ENCODE data around the gene ICE2.

DNA sequence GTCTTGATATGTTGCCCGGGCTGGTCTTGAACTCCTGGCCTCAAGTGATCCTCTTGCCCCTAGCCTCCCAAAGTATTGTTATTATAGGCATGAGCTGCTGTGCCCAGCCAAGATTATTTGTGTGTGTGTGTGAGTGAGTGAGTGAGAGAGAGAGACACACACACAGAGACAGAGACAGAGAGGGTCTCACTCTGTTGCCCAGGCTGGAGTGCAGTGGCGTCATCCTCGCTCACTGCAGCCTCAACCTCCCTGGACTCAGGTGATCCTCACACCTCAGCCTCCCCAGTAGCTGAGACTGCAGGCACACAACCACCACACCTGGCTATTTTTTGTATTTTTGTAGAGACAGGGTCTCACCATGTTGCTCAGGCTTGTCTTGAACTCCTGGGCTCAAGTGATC lies 5.8 kb downstream of the ICE2 start:
- TF ChIP-seq, protein P1, sequence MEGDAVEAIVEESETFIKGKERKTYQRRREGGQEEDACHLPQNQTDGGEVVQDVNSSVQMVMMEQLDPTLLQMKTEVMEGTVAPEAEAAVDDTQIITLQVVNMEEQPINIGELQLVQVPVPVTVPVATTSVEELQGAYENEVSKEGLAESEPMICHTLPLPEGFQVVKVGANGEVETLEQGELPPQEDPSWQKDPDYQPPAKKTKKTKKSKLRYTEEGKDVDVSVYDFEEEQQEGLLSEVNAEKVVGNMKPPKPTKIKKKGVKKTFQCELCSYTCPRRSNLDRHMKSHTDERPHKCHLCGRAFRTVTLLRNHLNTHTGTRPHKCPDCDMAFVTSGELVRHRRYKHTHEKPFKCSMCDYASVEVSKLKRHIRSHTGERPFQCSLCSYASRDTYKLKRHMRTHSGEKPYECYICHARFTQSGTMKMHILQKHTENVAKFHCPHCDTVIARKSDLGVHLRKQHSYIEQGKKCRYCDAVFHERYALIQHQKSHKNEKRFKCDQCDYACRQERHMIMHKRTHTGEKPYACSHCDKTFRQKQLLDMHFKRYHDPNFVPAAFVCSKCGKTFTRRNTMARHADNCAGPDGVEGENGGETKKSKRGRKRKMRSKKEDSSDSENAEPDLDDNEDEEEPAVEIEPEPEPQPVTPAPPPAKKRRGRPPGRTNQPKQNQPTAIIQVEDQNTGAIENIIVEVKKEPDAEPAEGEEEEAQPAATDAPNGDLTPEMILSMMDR (conservative IDR thresholded peaks at IDR 0.05; ENCODE audit: low read depth in 2 of 2): no peak
- TF ChIP-seq EZH2phosphoT487 (IDR thresholded peaks at IDR 0.05; ENCODE audit: unreplicated experiment): no peak

Measured in GM23338 (cell line).